ENCODE results near the gene CMIP. TPM values are rescaled to one million over a fixed set of nuclear protein-coding genes. Genes with fewer than 3 reads are reported as not detected.
"Not testable (repeated sequence)": the region's sequence is repeated elsewhere in the genome, so short reads cannot be mapped to it uniquely, and the experiment has no call there.

The CMIP gene
- polyA plus RNA-seq, 1 experiment: 2.7 TPM

DNA sequence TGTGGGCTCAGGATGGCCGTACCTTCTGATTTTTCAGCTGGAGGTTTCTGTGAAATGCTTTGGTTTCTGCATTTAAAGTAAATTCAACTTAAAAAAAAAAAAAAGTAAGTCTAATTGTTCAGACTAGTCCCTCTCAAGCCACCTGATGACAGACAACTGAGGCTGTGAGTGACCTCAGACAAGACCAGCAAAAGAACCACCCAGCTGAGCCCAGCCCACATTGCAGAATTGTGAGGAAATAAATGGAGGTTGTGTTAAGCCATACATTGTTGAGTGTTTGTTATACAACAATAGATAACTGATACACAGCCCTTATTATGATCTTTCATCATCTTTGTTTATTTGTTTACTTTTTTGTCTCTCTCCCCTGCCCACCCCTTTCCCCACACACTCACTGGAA lies 44.7 kb upstream of the CMIP start:
- no peak for DNase-seq (ENCODE audit: low read depth, low spot score)
- H3K4me3 ChIP-seq (ENCODE audit: low read depth, low read length): no peak overlapping the region
- peaks cover 4% of the 10 kb centered on the region for H3K9me3 ChIP-seq (ENCODE audit: control insufficient read depth, insufficient read depth, low read length)
- no peak overlapping the region for H3K27ac ChIP-seq (ENCODE audit: low read depth, low read length)
- no peaks in the 10 kb centered on the region for H3K27me3 ChIP-seq (ENCODE audit: control insufficient read depth, insufficient read depth, low read length)
- ChIA-PET POLR2A (no interaction called here), CTCF (interaction anchor here (1.4 to 2.0 kb wide), 3 partner anchors 18 to 323 kb away, joined by 3 to 8 read pairs (median 3); no protein-coding TSS in a partner anchor)
- TF ChIP-seq, protein P1, sequence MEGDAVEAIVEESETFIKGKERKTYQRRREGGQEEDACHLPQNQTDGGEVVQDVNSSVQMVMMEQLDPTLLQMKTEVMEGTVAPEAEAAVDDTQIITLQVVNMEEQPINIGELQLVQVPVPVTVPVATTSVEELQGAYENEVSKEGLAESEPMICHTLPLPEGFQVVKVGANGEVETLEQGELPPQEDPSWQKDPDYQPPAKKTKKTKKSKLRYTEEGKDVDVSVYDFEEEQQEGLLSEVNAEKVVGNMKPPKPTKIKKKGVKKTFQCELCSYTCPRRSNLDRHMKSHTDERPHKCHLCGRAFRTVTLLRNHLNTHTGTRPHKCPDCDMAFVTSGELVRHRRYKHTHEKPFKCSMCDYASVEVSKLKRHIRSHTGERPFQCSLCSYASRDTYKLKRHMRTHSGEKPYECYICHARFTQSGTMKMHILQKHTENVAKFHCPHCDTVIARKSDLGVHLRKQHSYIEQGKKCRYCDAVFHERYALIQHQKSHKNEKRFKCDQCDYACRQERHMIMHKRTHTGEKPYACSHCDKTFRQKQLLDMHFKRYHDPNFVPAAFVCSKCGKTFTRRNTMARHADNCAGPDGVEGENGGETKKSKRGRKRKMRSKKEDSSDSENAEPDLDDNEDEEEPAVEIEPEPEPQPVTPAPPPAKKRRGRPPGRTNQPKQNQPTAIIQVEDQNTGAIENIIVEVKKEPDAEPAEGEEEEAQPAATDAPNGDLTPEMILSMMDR (IDR thresholded peaks at IDR 0.05; ENCODE audit: low read depth, low read length): no peak

DNA sequence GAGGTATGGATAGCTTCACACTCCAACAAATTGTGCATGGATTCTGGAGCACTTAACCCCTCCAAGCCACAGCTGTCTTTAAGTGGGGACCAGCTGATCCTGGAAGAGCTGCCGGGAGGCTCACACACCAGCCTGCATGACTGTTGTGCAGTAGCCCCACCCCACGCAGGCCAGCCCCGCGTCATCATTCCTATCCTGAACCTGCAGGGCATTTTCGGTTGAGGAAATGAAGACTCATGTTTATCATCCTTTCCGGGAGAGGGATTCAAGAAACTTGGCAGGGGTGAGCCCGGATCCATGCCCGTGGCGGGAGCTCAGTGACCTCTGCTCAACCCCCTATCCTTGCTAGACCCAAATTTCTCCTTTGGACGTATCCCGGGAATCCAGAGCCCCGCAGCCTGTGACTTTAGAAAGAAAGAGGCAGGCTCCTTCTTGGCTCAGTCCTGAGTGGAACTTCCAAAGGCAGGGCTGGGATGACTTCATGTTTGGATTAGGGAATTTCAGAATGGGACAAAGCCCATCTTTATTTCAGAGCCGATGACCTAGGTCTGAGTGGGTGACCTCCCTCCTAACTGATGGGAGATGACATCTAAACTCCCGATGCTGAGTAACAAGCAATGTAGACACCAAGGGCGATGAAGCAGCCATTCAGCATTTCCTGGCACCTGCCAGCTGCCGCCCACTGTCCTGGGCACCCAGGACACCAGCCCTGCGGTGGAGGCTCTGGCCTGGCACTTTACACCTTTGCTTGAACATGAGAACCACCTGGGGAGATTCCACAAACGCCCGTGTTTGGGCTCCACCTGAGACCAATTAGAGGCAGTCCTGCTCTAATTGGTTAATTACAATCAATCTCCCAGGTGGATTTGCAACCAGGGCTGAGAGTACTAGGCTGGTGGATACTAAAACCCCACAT lies 43.3 kb upstream of the CMIP start:
- Histone ChIP-seq H3K9me3 (ENCODE audit: control insufficient read depth, insufficient read depth, low read length) (peaks cover 4% of the 10 kb centered on the region), H3K27me3 (ENCODE audit: control insufficient read depth, insufficient read depth, low read length) (no peaks in the 10 kb centered on the region), H3K27ac (ENCODE audit: low read depth, low read length) (peak overlapping the region; percentile 31), H3K4me3 (ENCODE audit: low read depth, low read length) (no peak overlapping the region)
- POLR2A ChIA-PET: no interaction called here
- CTCF ChIA-PET: interaction anchor here (0.6 to 3.3 kb wide), 7 partner anchors 12 to 472 kb away, joined by 3 to 46 read pairs (median 4); no protein-coding TSS in a partner anchor
- TF ChIP-seq, protein P1 (IDR thresholded peaks at IDR 0.05; ENCODE audit: low read depth, low read length): no peak
- DNase-seq (ENCODE audit: low read depth, low spot score): peak; percentile 3

DNA sequence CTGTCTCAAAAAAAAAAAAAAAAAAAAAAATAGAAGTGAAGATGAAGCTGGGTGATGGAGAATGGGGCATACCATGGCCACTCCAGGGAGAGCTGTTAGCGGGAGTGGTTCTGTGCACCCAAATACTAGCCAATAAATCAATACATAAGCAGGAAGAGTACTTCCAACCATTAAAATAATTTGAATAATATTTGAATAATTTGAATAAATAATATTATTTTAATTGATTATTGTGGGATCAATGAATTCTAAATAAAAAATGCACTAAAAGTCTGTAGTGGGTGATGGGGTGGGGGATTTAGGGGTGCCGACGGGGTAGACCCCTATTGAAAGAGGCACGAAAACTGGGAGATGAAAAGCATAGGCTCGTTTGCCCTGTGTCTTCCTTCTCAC lies 41.4 kb upstream of the CMIP start:
- ChIA-PET CTCF (interaction anchor here (0.6 to 3.3 kb wide), 13 partner anchors 8 to 320 kb away, joined by 3 to 46 read pairs (median 5); no protein-coding TSS in a partner anchor), POLR2A (interaction anchor here (0.6 kb wide), 1 partner anchor 132 kb away, joined by 3 read pairs; no protein-coding TSS in a partner anchor)
- Histone ChIP-seq H3K27me3 (ENCODE audit: control insufficient read depth, insufficient read depth, low read length) (no peaks in the 10 kb centered on the region), H3K4me3 (ENCODE audit: low read depth, low read length) (no peak overlapping the region), H3K27ac (ENCODE audit: low read depth, low read length) (no peak overlapping the region), H3K9me3 (ENCODE audit: control insufficient read depth, insufficient read depth, low read length) (peaks cover 4% of the 10 kb centered on the region)
- DNase-seq (ENCODE audit: low read depth, low spot score): no peak
- TF ChIP-seq, protein P1 (IDR thresholded peaks at IDR 0.05; ENCODE audit: low read depth, low read length): no peak

DNA sequence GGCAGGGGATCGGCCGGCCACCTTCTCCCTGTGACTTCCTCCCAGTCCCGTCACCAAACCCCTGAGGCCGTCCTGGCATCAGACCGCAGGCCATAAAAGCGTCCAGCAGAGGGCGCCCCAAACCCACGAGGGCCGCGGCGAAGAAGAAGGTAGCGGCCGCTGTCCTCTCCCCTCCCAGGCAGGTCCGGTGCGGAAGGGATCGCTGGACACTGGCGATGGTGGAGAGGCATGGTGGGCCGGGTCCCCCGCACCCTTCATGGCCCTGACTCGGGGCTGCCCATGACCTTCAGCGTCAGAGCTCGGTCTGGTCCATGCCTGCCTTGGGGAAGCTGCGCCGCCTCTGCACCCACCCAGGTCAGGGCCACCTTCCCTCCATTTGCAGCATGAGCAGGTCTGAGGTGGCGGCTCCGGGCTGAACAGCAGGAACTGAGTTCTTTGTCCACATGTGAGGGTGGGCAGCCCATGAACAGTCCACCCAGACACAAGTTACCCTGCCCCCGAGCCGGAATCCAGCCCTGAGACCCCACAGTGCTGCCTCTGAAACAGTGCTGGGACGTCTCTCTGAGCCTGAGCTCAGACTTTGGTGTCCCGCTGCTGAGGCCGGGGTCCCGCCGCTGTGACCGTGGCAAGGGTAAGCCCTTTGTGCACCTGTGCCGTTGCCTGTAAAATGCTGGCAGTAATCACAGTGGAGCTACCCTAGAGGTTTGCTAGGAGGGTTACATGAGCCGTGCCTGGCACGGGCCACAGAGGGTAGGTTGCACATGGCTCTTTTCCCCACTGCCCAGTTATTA lies 40.8 kb upstream of the CMIP start:
- peaks cover 4% of the 10 kb centered on the region for H3K9me3 ChIP-seq (ENCODE audit: control insufficient read depth, insufficient read depth, low read length)
- H3K4me3 ChIP-seq (ENCODE audit: low read depth, low read length): peak overlapping the region; percentile 45
- no peak overlapping the region for H3K27ac ChIP-seq (ENCODE audit: low read depth, low read length)
- POLR2A ChIA-PET: no interaction called here
- DNase-seq (ENCODE audit: low read depth, low spot score): peak; percentile 8
- no peaks in the 10 kb centered on the region for H3K27me3 ChIP-seq (ENCODE audit: control insufficient read depth, insufficient read depth, low read length)
- TF ChIP-seq, protein P1 (IDR thresholded peaks at IDR 0.05; ENCODE audit: low read depth, low read length): peak; percentile 92
- CTCF ChIA-PET: interaction anchor here (0.5 to 3.3 kb wide), 22 partner anchors 10 to 337 kb away, joined by 3 to 46 read pairs (median 4); no protein-coding TSS in a partner anchor

DNA sequence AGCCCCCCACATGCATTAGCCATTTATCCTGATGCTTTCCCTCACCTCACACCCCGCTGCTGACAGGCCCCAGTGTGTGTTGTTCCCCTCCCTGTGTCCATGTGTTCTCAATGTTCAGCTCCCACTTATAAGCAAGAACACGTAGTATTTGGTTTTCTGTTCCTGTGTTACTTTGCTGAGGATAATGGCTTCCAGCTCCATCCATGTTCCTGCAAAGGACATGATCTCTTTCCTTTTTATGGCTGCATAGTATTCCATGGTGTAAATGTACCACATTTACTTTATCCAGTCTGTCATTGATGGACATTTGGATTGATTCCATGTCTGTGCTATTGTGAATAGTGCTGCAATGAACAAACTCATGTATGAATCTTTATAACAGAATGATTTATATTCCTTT lies 39.6 kb upstream of the CMIP start:
- CTCF ChIA-PET: interaction anchor here (0.8 to 3.3 kb wide), 8 partner anchors 10 to 333 kb away, joined by 3 to 46 read pairs (median 4); no protein-coding TSS in a partner anchor
- not testable (repeated sequence) for H3K27me3 ChIP-seq (ENCODE audit: control insufficient read depth, insufficient read depth, low read length)

More for the DNA sequence above, 39.6 kb upstream of the CMIP start:
- H3K27ac ChIP-seq (ENCODE audit: low read depth, low read length); H3K4me3 ChIP-seq (ENCODE audit: low read depth, low read length); DNase-seq (ENCODE audit: low read depth, low spot score); H3K9me3 ChIP-seq (ENCODE audit: control insufficient read depth, insufficient read depth, low read length): not testable (repeated sequence)
- POLR2A ChIA-PET: interaction anchor here (0.6 kb wide), 1 partner anchor 91 kb away, joined by 5 read pairs; the partner anchor contains the start of gene GAN
